GM18526 (cell line): ENCODE measurements around the gene NUP210L.

Experiments used
- POLR2A ChIP-seq: IDR thresholded peaks from 3 replicates; pipeline ENCODE4 v1.6.1; 2011; ENCODE audit not compliant: insufficient read length; ENCODE audit errors: extremely low read depth

NUP210L gene

DNA sequence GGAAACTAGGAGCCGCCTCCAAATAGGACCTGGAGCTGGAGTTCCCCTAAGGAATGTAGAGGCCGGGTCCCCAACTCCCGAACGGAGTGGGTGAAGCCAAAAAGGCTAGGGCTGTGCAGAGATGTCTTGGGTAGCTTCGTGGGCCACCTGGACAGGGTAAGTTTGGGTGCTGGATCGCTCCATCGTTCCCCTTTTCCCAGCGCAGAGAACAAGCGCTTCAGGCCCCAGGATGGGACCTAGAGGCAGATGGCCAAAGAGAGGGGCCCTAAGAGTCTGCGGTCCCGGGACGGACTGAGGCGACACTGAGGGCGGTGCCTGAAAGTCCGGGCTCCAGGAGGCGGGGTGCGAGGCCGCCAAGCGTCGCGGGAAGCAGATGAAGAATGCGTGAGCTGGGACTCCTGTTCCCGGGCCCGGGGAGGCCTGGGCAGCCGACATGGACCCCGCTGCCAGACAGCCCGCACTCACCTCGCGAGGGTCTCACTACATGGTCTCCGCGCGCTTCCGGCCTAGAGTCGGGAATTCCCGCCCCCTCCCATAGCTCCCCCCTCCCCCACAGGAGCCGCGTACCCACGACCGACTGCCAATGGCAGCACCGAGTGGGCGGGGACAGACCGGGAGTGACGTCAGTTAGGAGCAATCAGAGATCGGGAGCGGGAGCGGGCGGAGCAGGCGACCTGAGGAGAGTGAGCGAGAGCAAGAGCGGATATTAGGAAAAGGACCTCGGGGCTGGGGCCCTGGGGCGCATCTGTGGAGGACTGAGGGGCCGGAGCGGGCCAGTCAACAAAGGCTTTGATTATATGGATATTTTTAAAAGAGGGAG is 191.6 kb downstream of the NUP210L start, which contains the start of gene SLC39A1:
Gene SLC39A1 (minus strand): TSS at position 508 of the 820 bp plus-strand sequence. CDS start 822 bp downstream, outside the sequence.
- TF ChIP-seq POLR2A = peak; percentile 73

DNA sequence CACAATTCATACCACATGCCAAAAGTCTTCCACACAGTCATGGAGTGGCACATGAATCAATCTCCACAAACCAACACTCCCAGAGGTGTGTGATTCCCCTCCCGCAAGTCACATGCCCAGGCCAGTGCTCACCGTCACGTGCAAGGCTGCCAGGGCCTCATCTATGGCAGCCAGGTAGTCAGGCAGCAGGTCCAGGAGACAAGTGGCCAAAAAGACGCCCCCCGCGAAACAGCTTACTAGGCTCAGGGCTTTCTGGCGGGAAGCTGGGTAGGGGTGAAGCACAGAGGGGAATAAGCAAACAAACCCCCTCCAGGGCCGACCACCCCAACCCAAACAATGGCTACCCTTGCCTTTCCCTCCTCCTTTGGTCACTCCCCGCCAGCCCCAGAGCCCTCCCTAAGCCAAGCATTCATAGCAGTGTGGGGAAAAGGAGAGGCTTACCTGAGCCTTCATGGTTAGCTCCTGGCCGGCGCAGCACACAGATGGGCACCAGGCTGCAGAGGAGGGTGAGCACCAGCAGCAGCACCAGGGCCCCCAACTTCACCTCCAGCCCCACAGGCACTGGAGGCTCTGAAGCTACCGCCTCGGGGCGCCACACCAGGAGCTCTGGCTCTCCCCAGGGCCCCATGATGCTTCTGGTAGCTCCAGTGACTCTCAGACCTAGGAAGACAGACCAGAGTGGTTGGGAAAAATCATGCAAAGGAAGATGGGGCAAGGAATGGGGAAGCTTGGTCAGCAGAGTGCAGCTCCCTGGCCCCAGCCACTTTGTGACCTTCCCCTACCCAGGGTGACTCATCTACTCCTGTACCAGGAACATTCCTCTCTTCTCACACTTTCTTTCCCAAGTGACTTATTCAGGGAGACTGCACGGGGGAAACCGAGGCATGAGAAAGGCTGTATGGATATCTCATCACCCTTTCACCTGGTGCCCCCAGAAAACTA is 192.5 kb downstream of the NUP210L start:
- TF ChIP-seq POLR2A = no peak

DNA sequence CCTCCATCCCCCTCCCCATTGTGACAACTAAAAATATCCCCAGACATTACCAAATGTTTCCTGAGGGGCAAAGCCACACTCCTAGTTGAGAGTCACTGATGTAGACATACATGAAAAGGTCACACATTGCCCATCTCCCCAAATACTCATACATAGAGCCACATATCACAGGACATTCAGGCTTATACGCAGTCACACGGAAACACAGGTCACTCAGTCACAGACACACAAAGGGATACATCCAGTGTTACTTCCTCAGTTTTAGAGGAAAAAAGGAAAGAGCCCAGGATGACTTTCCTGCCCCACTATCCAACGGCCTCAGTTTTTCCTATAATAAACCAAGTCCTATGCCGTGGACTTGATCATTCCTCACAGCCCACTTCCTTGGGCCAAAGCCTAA is 193.5 kb downstream of the NUP210L start:
- no peak for TF ChIP-seq POLR2A

DNA sequence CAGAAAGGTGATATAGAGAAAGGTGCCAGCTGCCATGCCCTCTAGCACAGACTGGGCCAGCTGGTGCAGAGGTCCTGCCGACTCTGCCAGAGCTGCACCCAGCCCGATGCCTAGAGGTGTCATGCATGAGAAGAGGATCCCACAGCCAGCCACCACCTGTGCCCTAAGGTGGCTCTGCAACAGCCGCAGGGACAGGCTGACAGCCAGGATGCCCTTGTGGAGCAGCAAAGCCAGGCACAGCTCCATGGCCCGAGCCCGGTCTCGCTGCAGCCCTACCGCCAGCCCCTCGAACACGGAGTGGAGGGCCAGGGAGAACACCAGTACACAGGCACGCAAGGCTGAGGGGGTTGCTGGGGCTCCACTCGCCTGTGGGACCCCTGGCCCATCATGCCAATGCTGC is 194.7 kb downstream of the NUP210L start:
- no peak for TF ChIP-seq POLR2A

DNA sequence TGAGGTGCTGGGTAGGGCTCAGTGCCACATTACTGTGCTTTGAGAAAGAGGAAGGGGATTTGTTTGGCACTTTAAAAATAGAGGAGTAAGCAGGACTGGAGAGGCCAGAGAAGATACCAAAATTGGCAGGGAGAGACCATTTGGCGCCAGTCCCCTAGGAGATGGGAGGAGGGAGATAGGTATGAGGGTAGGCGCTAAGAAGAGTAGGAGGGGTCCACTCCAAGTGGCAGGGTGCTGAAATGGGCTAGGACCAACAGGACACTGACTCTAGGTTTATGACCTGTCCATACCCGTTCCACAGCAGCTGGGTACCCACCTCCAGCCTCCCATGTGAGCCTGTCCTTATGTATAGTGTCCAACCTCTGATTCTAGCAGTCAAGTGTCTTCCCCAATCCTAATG is 195.4 kb downstream of the NUP210L start:
- TF ChIP-seq POLR2A = no peak

DNA sequence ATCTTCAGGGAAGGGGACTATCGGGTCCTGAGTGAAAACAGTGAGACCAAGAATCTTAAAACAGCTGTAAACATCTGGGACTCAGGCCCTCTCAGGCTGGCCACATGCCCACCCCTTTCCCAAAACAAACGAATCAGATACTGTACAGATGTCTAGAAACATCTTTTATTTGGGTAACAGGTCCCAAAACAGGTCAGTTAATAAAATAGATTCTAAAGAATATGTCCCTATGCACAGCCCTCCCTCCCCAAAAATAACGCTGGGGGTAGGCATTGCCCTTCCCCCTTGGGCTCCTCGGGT is 196.0 kb downstream of the NUP210L start:
- no peak for TF ChIP-seq POLR2A

DNA sequence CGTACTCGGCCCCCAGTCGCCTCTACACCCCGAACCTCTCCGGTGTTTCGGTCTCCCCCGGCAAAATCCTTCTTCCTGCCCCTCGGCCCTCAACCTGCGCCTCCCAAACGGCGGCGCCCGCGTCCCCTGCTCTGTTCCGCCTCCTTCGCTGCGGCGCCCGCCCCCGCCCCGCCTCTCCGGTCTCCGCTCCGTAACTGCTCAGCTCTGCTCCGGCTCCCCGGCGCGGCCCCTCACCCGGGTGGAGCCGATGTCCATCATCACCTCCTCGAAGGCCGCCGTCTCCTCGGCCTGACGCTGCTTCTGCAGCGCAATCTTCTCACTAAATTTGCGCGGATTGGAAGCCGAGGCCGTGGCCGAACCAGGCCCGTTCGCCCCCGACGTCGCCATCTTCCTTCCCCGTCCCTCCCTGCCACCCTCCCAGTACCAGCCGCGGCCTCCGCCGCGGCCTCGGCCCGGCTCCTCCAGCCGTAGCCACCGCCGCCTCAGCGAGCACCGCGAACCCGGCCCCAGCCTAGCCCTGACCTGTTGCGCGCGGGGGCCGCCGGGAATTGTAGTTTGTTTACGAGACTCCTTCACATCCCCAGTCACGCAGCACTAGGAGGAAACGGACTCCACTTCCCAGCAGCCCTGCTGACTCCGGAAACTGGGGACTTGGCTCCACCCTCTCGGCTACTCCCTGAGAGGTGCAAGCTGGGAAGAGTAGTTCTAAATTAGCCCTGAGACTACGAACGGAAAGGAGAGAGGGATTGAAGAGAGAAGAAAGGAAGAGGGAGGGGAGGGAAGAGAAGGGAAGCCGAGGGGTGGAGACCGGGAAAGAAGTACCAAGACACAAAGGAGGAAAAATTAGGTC is 196.5 kb downstream of the NUP210L start, which contains the start of gene CRTC2:
Gene CRTC2 (minus strand): TSS at position 502 of the 850 bp plus-strand sequence. CDS start 115 bp downstream, at position 387.
- TF ChIP-seq POLR2A = peak; percentile 65

DNA sequence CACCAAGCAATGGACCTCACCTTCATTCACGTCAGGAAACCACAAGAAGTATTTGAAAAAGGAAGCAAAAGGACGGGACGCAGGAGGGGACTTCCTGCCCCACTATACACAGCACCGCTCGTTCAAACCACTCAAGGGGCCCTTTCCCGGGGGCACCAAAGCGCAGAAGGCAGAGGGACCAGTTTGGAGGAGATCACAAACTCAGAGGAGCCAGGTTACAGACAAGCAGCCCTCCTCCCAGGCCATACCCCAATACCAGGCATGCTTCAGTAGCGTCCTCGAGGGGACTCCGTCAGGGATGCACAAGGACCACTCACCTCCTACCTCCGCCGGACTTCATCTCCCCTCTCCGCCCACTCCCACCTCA is 197.1 kb downstream of the NUP210L start:
- peak; percentile 45 for TF ChIP-seq POLR2A

DNA sequence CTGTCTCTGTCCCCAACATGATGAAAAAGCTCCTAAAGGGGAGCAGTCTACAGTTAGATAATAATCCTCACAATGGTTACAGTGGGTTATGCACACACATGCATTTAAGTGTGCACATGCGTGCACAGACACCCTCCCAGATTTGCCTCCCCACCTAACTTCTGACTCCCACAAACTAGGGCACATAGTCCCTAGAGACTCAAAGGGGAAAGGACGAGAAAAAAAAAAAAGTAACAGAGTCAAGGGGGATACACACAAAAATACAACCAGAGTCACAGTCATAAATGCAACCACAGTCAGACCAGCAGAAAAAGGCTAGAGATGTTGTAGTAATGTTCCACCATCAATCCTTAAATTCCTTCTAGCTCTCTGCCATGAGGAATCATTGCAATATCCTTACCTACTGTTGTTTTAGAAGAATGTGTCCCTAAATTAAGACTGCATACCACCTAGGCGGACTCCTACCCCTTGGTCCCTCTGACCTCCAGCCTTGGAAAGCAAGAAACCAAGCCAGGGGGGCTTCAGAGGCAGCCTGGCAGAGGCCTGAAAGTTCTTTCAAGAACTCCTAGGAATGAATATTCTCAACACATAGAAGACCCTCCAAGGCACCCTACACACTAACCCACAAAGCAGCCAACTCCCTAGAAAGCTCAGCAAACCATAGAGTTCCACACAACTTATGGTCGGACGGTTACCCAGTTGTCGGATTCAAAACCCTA is 197.7 kb downstream of the NUP210L start:
- no peak for TF ChIP-seq POLR2A

DNA sequence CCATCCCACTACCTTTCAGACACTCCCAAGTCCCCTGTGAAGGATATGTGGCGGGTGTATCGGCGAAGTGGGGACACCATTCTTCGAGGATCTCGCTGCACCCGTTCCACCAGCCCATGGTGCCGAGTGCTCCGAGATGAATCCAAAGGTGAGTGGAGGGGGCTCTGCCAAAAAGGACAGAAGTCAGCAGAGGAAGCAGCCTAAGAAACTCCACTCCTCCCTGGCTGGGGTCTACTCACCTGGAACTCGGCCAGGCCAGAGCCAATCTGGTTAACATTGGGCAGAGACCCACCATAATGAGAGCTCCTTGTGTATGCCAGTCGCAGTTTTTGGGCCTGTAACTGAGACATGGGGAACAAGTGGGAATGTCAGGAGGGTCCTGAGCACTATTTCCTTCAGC is 200.0 kb downstream of the NUP210L start:
- TF ChIP-seq POLR2A = no peak

DNA sequence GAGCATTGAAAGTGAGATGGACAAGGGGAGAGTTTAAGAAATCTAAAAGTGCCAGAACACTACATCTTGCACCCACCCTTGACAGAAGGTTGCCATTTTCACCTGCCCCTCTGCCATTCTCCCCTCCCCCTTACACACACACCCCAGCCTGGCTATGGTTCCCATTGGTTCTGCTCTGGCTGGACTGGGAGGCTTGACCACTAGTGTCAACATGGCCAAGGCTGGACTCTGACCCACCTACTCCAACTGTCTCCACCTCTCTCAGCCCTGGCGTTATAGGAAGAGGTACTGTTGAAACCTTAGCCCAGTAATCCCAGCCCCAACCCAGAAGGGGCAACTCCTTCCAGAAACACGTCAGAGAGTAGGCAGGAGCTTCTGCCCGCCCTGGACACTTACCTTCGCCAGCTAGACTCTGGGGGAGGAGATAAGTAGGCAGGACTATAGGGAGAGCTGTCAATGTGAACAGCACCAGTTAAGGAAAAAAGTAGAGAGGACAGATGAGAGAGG is 201.0 kb downstream of the NUP210L start:
- no peak for TF ChIP-seq POLR2A

DNA sequence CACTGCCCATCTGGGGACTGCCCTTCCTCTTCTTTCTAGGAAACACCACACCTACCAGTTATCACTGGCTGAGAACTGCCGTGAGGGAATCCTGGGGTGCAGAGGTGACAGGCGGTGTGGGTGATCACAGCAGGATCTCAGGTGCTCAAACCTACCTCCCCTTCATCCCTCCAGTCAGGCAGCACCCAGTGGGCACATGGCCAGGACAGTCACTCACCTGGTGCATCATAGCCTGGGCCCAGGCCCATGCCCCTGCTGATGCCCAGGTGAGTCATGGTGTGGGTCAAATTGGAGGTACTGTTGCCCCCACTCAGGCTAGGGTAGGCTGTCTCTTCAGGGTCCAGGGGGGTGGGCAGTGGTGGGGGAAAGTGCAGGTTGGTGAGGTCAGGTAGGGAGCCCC is 203.1 kb downstream of the NUP210L start:
- no peak for TF ChIP-seq POLR2A

DNA sequence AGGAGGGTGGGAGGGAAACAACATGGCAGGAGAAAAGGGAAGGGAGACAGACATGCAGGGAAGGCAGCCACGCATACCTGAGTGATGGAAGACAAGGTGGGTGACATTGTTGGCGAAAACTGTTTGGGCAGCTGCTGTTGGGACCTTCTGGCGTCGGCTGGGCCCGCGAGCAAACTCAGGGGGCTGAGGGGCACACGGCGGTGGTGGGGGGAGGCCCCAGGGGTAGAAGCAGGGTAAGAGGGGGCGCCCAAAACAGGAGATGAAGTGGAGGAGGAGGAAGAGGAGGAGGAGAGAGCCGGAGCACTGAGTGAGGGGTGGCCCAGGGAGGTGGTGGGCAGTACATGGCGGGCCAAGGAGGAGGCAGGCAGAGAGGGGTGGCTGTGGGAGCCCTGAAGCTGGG is 203.7 kb downstream of the NUP210L start:
- TF ChIP-seq POLR2A = no peak

DNA sequence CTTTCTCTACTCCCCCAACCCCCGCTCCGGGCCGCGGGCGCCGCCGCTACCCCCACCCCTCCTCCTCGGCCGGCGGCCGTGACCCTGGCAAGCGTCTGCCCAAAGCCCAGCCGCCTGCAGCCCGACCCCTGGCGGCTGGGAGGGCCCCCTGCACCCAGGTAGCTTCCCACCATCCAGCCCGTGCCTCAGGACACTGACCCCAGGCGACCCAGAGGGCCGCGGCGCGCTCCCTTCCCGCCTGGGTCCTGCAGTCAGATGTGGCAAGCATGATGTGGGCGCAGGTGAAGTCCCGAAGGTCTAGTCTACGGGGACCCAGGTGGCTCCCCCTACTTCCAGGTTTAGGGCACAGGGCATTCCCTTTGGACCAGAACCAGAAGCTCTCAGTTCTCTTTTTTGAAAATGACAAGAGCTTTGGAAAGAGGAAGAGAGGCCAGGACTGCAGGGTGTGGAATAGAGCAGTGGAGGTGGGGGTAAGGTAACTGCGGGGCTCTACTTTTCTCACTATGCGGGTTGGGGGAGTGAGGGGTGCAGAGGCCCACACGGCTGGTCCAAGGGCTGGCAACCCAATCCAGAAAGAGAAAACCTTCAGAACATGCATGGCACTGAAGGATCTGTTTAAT is 208.1 kb downstream of the NUP210L start, which contains the start of gene DENND4B:
Gene DENND4B (minus strand): TSS at position 97 of the 620 bp plus-strand sequence. CDS start 2,344 bp downstream, outside the sequence.
- peak; percentile 22 for TF ChIP-seq POLR2A
